Measurements from ENCODE around the gene DDX56. TPM values are rescaled to one million over a fixed set of nuclear protein-coding genes. Genes with fewer than 3 reads are reported as not detected.

DDX56 gene
- total and polyA plus RNA-seq, 5 experiments from 2014 or later, result 25.3 to 129 (median 48.2) TPM

DNA sequence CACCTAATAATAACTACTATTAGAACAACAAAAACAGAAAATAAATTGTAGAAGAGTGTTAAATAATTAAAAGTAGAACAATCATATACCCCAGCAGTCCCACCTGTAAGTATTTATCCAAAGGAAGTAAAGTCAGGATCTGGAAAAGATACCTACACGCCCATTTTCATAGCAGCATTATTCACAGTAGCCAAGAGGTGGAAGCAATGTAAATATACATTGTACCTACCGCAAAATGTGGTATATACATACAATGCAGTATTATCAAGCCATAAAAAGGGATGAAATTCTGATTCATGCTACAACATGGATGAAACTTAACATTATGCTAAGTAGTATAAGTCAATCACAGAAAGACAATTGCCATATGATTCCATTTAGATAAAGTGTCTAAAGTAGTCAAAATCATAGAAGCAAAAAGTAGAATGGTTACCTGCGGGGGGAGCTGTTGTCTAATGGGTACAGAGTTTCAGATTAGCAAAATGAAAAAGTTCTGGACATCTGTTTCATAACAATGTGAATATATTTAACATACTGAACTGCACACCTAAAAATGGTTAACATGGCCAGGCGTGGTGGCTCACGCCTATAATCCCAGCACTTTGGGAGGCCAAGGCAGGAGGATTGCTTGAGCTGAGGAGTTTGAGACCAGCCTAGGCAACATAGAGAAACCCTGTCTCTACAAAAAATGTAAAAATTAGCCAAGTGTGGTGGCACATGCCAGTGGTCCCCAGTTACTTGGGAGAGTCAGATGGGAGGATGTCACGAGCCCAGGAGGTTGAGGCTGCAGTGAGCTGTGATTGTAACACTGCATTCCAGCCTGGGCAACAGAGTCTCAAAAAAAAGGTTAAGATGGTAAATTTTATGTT is 14.4 kb upstream of the DDX56 start:
- POLR2A ChIA-PET, result interaction anchor here (0.5 to 1.6 kb wide), 4 partner anchors 259 to 333 kb away, joined by 3 to 6 read pairs (median 5); no protein-coding TSS in a partner anchor
- Mint-ChIP-seq H3K27ac (peak overlapping the region in 2 of 10 donors; percentile 5 to 9), H3K36me3 (no peaks in the 10 kb centered on the region), H3K4me3 (no peak overlapping the region), H3K9me3 (no peaks in the 10 kb centered on the region), H3K4me1 (peaks cover 0 to 7% (median 5%) of the 10 kb centered on the region in 4 donors), H3K27me3 (peaks cover 0 to 2% (median 0%) of the 10 kb centered on the region in 5 donors)
- DNase-seq (peak in 8 of 10 donors; percentile 42 to 73 (median 56)), ATAC-seq (peak; percentile 78)

DNA sequence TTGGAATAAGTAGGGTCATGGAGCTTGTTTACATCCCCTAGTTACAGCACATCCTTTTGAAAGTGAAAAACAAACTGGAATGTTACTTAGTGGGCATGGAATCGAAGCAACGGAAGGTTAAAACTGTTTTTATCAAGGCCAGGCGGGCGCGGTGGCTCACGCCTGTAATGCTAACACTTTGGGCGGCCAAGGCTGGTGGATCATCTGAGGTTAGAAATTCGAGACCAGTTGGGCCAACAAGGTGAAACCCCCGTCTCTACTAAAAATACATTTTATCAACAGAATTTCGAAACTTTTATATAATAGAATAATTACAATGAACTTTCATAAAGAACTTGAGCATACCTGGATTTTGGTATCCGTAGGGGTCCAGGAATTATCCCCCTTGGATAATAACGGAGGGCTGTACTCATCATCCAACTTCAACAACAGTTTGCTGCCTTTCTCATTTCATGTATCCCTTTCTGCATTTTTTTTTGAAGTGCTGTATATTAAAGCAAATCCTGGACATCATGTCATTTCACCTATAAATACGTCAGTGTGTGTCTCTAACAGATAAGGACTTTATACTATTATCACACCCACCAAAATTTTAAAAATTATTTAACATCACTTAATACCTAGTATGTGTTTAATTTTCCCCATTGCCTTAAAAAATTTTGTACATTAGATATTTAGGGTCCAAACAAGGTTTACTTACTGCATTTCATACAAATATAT is 9.6 kb upstream of the DDX56 start:
- Mint-ChIP-seq H3K27me3 (peaks cover 0 to 3% (median 0%) of the 10 kb centered on the region in 5 donors), H3K27ac (peak overlapping the region; percentile 91 to 99 (median 98)), H3K4me3 (peak overlapping the region; percentile 87 to 93 (median 91)), H3K9me3 (no peaks in the 10 kb centered on the region), H3K4me1 (peaks cover 15 to 41% (median 37%) of the 10 kb centered on the region in 4 donors), H3K36me3 (peaks cover 0 to 31% (median 8%) of the 10 kb centered on the region in 3 donors)
- no peak for ATAC-seq
- POLR2A ChIA-PET, result interaction anchor here (1.0 to 4.7 kb wide), 9 partner anchors 11 to 418 kb away, joined by 4 to 64 read pairs (median 15); partner anchors contain the start of genes DDX56, H2AZ2, OGDH and PPIA
- no peak for DNase-seq

DNA sequence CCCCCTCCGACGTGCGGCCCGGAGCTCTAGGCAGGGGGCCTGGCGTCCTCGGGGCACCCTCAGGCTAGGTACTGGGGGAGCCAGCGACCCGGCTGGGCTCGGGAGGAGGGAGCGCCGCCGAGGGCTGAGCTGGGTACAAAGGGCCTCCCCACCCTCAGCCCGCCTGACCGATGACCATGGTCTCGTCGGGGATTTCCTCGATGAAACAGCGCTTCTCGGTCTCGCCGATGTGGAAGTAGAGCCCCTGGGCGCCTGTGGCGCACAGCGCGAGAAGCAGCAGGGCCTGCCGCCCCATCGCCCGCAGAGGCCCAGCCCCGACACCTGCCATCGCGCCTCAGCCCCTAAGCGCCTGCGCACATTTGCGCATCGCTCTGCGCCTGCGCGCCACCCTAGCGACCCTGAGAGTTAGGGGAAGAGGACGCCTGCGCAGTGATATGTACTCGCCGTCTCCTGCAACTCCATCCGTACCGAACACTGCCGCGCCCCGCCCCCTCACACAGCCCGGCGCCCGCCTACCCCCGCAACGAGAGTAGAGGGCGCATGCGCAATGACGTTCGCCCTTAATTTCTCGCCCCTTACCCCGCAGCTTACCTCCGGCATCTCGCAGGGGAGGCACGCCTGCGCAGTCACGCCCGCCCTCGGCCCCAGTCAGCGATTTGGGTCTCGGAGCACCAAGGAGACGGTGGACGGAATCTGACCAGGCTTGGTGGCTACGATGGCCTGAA is 8.3 kb upstream of the DDX56 start, which contains the start of gene TMED4:
Gene TMED4, minus strand, starts transcription at position 353 of the 725 bp plus-strand sequence. Its CDS starts 25 bp downstream, at position 328.
- peak; percentile 84 to 85 for ATAC-seq
- POLR2A ChIA-PET, result interaction anchor here (0.6 to 4.7 kb wide), 27 partner anchors 10 to 1650 kb away, joined by 3 to 64 read pairs (median 4); partner anchors contain the start of genes DDX56, H2AZ2, MRPL32 and NUDCD3

DNA sequence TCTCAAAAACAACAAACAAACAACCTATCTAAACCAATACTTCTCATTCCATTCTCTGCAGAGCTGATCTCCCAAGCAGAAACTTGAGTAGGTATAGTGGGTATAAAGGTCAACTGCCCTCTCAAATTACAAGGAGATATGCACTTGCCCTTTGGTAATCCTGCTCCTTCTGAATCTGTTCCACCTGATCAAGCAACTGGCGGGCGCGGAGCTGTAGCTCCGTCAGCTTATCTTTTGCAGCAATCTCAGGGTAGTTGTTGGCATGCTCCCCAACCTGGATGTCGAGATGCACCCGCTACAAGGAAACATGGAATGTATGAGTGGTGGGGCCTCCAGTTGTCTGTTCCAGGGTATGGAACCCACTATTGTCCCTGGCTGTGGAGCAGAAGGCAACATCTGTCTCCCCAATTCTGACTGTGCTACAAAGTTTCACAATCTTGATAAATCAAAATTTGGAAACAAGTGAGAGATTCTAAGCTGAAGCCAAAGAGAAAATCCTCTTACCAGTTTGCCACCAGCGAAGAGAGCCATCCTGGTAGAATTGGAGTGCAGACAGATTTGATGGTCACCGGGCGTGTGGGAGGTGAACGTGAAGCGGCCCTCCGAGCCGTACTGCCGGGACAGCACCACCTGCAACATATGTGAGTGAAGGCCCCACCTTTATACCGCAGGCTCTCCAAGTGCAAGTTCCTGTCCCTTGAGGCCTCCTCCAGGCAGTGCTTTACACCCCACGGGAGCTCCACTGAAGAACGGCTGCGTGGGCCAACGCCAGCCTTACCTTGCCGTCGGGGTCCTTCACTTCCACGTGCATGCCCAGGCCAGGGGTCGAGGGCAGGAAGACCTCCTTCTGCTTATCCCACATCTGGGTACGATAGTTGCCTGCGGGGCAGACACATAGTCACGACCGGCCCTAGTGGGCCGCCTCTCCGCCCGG is 7.5 kb upstream of the DDX56 start:
- POLR2A ChIA-PET, result interaction anchor here (0.6 to 4.7 kb wide), 25 partner anchors 9 to 531 kb away, joined by 3 to 64 read pairs (median 5); partner anchors contain the start of genes DDX56, H2AZ2, NUDCD3 and OGDH
- ATAC-seq (peak; percentile 34 to 42), DNase-seq (peak; percentile 15 to 76 (median 48))
- Mint-ChIP-seq H3K9me3 (no peaks in the 10 kb centered on the region), H3K4me3 (peak overlapping the region; percentile 87 to 93 (median 91)), H3K27ac (peak overlapping the region; percentile 89 to 99 (median 98)), H3K36me3 (peaks cover 0 to 46% (median 8%) of the 10 kb centered on the region in 3 donors), H3K4me1 (peaks cover 14 to 37% (median 35%) of the 10 kb centered on the region in 4 donors), H3K27me3 (peaks cover 0 to 3% (median 0%) of the 10 kb centered on the region in 5 donors)

More for the DNA sequence above, 8.3 kb upstream of the DDX56 start, which contains the start of gene TMED4:
- peaks cover 0 to 3% (median 0%) of the 10 kb centered on the region in 5 donors for H3K27me3 Mint-ChIP-seq
- H3K36me3 Mint-ChIP-seq, result peaks cover 0 to 41% (median 8%) of the 10 kb centered on the region in 3 donors
- peak within 1 kb of the TSS; percentile 91 to 99 (median 98) for H3K27ac Mint-ChIP-seq
- H3K4me3 Mint-ChIP-seq, result peak within 1 kb of the TSS; percentile 87 to 93 (median 91)
- H3K4me1 Mint-ChIP-seq, result peaks cover 14 to 37% (median 35%) of the 10 kb centered on the region in 4 donors
- H3K9me3 Mint-ChIP-seq, result no peaks in the 10 kb centered on the region
- DNase-seq, result peak; percentile 99 to 100 (median 100)

DNA sequence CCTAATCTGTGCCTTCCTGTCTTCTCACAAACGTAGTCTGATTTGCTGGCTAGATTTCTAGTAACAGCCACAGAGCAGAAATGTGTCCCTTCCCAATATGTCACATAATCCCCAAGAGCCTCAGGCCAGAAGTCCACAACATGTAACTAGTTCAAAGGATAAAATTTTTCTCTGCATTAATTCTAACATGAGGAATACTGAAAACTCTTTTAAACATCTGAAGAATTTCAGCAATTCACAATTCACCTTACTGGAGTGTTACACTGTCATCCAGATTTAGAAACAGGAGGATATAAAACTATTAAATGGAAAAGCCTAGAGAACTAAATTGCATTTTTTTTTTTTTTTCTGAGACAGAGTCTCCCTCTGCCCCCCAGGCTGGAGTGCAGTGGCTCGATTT is 2.5 kb upstream of the DDX56 start:
- DNase-seq (no peak), ATAC-seq (no peak)
- Mint-ChIP-seq H3K36me3 (peaks cover 0 to 74% (median 8%) of the 10 kb centered on the region in 3 donors), H3K9me3 (no peaks in the 10 kb centered on the region), H3K27me3 (no peaks in the 10 kb centered on the region), H3K4me3 (peak overlapping the region in 6 of 10 donors; percentile 21 to 45 (median 32)), H3K27ac (peak overlapping the region in 7 of 10 donors; percentile 33 to 90 (median 62)), H3K4me1 (peaks cover 25 to 66% (median 56%) of the 10 kb centered on the region in 4 donors)
- POLR2A ChIA-PET, result interaction anchor here (3.0 kb wide), 1 partner anchor 11 kb away, joined by 13 read pairs; no protein-coding TSS in a partner anchor

DNA sequence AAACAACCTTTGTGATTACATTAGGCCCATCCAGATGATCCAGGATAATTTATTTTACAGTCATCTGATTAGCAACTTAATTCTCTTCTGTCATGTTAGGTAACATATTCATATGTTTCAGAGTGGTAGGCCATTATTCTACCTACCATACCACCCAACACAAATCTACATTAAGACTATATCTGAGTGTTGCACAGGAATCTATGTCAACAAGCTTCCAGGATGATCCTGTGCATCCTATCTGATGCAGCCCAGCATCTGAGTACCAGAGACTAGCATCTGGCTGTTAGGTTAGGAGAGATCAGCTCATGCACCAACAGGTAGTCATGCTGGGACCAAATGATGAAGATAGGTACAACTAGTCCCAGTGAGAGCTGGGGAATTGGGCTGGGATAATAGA is 1.3 kb upstream of the DDX56 start:
- ATAC-seq (no peak), DNase-seq (no peak)
- no peaks in the 10 kb centered on the region for H3K9me3 Mint-ChIP-seq
- no peaks in the 10 kb centered on the region for H3K27me3 Mint-ChIP-seq
- peak overlapping the region; percentile 85 to 99 (median 98) for H3K27ac Mint-ChIP-seq
- peaks cover 23 to 58% (median 45%) of the 10 kb centered on the region in 4 donors for H3K4me1 Mint-ChIP-seq
- peaks cover 0 to 74% (median 11%) of the 10 kb centered on the region in 3 donors for H3K36me3 Mint-ChIP-seq
- POLR2A ChIA-PET, result interaction anchor here (0.7 to 3.9 kb wide), 4 partner anchors 10 to 452 kb away, joined by 3 to 31 read pairs (median 8); partner anchors contain the start of gene NUDCD3
- H3K4me3 Mint-ChIP-seq, result peak overlapping the region; percentile 90 to 97 (median 96)

DNA sequence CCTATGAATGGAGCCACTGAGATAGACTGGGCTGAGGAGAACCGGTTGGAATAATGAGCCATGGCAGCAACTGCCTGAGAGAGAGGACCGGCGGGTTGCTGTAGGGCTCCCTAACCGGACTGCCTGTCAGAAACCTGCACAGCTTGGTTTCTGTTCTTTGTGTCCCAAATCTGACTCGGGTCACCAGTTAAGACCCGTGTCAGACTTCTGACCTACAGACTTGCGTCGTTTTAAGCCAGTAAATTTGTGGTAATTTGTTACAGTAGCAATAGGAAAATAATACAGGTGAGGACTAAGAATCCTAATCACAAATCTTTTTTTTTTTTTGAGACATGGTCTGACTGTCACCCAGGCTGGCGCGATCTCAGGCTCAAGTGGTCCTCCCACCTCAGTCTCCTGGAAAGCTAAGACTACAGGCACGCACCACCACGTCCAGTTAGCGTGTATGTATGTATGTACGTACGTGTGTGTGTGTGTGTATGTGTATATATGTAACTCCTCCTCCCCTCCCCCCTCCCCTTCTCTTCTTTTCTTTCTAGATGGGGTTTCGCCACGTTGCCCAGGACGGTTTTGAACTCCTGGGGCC is 672 bp upstream of the DDX56 start:
- Mint-ChIP-seq H3K9me3 (no peaks in the 10 kb centered on the region), H3K36me3 (peaks cover 0 to 74% (median 8%) of the 10 kb centered on the region in 3 donors), H3K27ac (peak overlapping the region; percentile 96 to 99 (median 98)), H3K4me1 (peaks cover 20 to 53% (median 38%) of the 10 kb centered on the region in 4 donors), H3K27me3 (no peaks in the 10 kb centered on the region), H3K4me3 (peak overlapping the region; percentile 90 to 97 (median 96))
- POLR2A ChIA-PET, result interaction anchor here (0.6 to 5.6 kb wide), 25 partner anchors 7 to 537 kb away, joined by 3 to 64 read pairs (median 4); partner anchors contain the start of genes H2AZ2, NUDCD3, OGDH and PURB
- peak in 1 of 2 donors; percentile 26 for ATAC-seq
- peak in 1 of 10 donors; percentile 9 for DNase-seq

DNA sequence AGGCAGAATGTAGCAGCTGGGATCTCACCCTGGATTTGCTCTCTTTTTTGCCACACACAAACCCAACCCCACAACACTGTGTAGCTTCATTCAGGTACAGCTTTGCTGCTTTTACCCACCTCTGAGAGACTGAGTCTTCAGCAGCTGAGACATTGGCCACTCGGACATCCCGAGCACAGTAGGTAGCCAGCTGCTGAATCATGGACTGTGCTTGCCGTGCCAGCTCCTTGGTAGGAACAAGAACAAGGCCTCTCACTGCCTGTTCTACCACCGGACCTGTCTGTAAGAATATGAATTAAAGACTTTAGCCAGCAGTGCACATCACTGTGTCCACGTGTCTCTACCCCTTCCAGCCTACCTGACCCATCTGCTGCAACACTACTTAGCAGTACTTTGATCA is 937 bp downstream of the DDX56 start:
- Mint-ChIP-seq H3K27me3 (no peaks in the 10 kb centered on the region), H3K4me3 (peak overlapping the region; percentile 90 to 97 (median 96)), H3K36me3 (peaks cover 0 to 74% (median 7%) of the 10 kb centered on the region in 3 donors), H3K27ac (peak overlapping the region; percentile 96 to 99 (median 98)), H3K9me3 (no peaks in the 10 kb centered on the region), H3K4me1 (peaks cover 22 to 49% (median 34%) of the 10 kb centered on the region in 4 donors)
- POLR2A ChIA-PET, result interaction anchor here (0.6 to 5.6 kb wide), 14 partner anchors 9 to 372 kb away, joined by 3 to 64 read pairs (median 4); partner anchors contain the start of genes NUDCD3, OGDH, PPIA and PURB
- ATAC-seq (no peak), DNase-seq (no peak)

DNA sequence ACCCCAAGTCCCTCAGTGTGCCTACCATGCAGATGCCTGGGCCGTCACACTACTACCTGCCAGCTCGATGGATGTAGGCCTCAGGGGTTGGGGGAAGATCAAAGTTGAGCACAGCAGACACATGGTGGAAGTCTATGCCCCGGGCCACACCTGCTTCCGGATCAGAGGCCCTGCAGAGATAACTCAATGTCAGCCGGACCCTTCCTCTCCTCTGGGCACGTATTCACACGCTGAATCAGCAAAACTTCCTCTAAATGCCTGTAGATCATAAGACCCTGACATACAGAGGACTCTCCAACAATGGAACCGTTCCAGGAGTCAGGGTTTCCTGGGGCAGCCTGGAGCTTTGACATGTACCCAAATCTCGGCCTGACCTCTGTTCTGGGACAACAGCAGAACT is 3.7 kb downstream of the DDX56 start:
- H3K27ac Mint-ChIP-seq, result peak overlapping the region in 3 of 10 donors; percentile 12 to 51 (median 35)

More for the DNA sequence above, 3.7 kb downstream of the DDX56 start:
- DNase-seq (no peak), ATAC-seq (no peak)
- peak overlapping the region in 1 of 10 donors; percentile 20 for H3K4me3 Mint-ChIP-seq
- no peaks in the 10 kb centered on the region for H3K9me3 Mint-ChIP-seq
- H3K36me3 Mint-ChIP-seq, result peaks cover 0 to 81% (median 13%) of the 10 kb centered on the region in 3 donors
- peaks cover 23 to 52% (median 36%) of the 10 kb centered on the region in 4 donors for H3K4me1 Mint-ChIP-seq
- no peaks in the 10 kb centered on the region for H3K27me3 Mint-ChIP-seq
- POLR2A ChIA-PET, result interaction anchor here (1.2 to 5.6 kb wide), 4 partner anchors 9 to 504 kb away, joined by 3 to 64 read pairs (median 4); partner anchors contain the start of genes NUDCD3, PGAM2 and TMED4
